OCI-LY7 (cell line): ENCODE results near the gene SERAC1. TPM values are rescaled to one million over a fixed set of nuclear protein-coding genes. Genes with fewer than 3 reads are reported as not detected.

ENCODE experiments used
- BruUV-seq: library from RNA; stranded (reverse); fragments of 400-500 nt; replicated peaks from 2 replicates; lab custom pipeline; 2021; lab: Mats Ljungman, UMichigan
- CTCF ChIA-PET: fragments of 300-600 bp; sonication (Branson Sonifier 250); formaldehyde crosslinking; loops from one replicate; lab custom pipeline; 2022; ENCODE audit warnings: antibody characterized with exemption; ENCODE audit not compliant: unreplicated experiment; lab: Charles Lee
- POLR2A ChIA-PET: fragments of 300-600 bp; sonication (Branson Sonifier 250); formaldehyde crosslinking; loops from one replicate; lab custom pipeline; 2022; ENCODE audit warnings: antibody characterized with exemption; lab: Charles Lee
- DNase-seq: peaks from one replicate; pipeline ENCODE4 v3.0.0-alpha.2; 2015; ENCODE audit warnings: low spot score
- H2AFZ ChIP-seq: fragments of 200-600 bp; sonication (generic), shearing (Covaris generic); 2 replicates; pipeline ENCODE4 v1.6.1; 2014; ENCODE audit warnings: mild to moderate bottlenecking, antibody characterized with exemption, low read length, moderate library complexity
- H3K27ac ChIP-seq: fragments of 200-600 bp; sonication (generic); 2 replicates; pipeline ENCODE4 v1.5.1; 2014; ENCODE audit warnings: mixed run types, low read depth, mild to moderate bottlenecking, moderate library complexity, low read length, inconsistent platforms; ENCODE audit not compliant: poor library complexity, severe bottlenecking
- H3K36me3 ChIP-seq: fragments of 200-600 bp; sonication (generic); 2 replicates; pipeline ENCODE4 v1.6.1; 2014; ENCODE audit warnings: mild to moderate bottlenecking, antibody characterized with exemption, low read length, moderate library complexity, mixed read lengths; ENCODE audit not compliant: insufficient read depth
- H3K4me1 ChIP-seq: fragments of 200-600 bp; sonication (generic); 2 replicates; pipeline ENCODE4 v1.5.1; 2014; ENCODE audit warnings: mild to moderate bottlenecking, low read length; ENCODE audit not compliant: insufficient read depth, poor library complexity, severe bottlenecking
- H3K4me2 ChIP-seq: fragments of 200-600 bp; sonication (generic); 2 replicates; pipeline ENCODE4 v1.6.1; 2014; ENCODE audit warnings: mild to moderate bottlenecking, low read length
- H3K4me3 ChIP-seq: fragments of 200-600 bp; sonication (generic); 2 replicates; pipeline ENCODE4 v1.5.1; 2014; ENCODE audit warnings: mild to moderate bottlenecking, low read depth, low read length; ENCODE audit not compliant: poor library complexity, severe bottlenecking
- H3K79me2 ChIP-seq: fragments of 200-600 bp; sonication (generic); 2 replicates; pipeline ENCODE4 v1.6.1; 2016; ENCODE audit warnings: low read depth, mild to moderate bottlenecking, low read length, moderate library complexity, mixed read lengths; ENCODE audit not compliant: insufficient read depth
- H3K9me2 ChIP-seq: fragments of 200-600 bp; sonication (generic); 2 replicates; pipeline ENCODE4 v1.6.1; 2016; ENCODE audit warnings: mild to moderate bottlenecking, low read length, mixed read lengths; ENCODE audit not compliant: insufficient read depth
- H3K9me3 ChIP-seq: fragments of 200-600 bp; sonication (generic); 2 replicates; pipeline ENCODE4 v1.6.1; 2014; ENCODE audit warnings: mild to moderate bottlenecking, mixed run types, low read length, mixed read lengths
- H4K20me1 ChIP-seq: fragments of 200-600 bp; sonication (generic); 2 replicates; pipeline ENCODE4 v1.6.1; 2014; ENCODE audit warnings: mild to moderate bottlenecking, antibody characterized with exemption, low read length, moderate library complexity, mixed read lengths; ENCODE audit not compliant: insufficient read depth
- EZH2phosphoT487 ChIP-seq: fragments of 200-600 bp; sonication (generic); IDR thresholded peaks from 2 replicates; pipeline ENCODE4 v1.6.1; 2018; ENCODE audit warnings: low read depth, borderline replicate concordance, mild to moderate bottlenecking, mixed run types, antibody characterized with exemption, low read length, moderate library complexity, mixed read lengths
- intact Hi-C: fragments of 100-400 bp; cut with micrococcal nuclease; formaldehyde crosslinking; loops from one replicate; pipeline ENCODE4 v1.10.0; 2022; ENCODE audit not compliant: unreplicated experiment
- total RNA-seq, 2 experiments: library from RNA; depleted of rRNA in 1 of 2; stranded (reverse); fragments of >200 nt in 1 of 2; shearing (Covaris generic) in 1 of 2; gene quantifications; 2 replicates each; pipeline ENCODE4 v1.2.3, GENCODE V29; 2014 to 2022
- TF ChIP-seq, protein P1 (sequence below): fragments of 200-600 bp; sonication (generic); conservative IDR thresholded peaks from 2 replicates; pipeline ENCODE4 v1.5.1; 2014; ENCODE audit warnings: mild to moderate bottlenecking, antibody characterized with exemption, low read length, moderate library complexity, mixed read lengths

Gene SERAC1
- total RNA-seq, 2 experiments from 2014 or later, result 3.0 to 6.9 TPM

DNA sequence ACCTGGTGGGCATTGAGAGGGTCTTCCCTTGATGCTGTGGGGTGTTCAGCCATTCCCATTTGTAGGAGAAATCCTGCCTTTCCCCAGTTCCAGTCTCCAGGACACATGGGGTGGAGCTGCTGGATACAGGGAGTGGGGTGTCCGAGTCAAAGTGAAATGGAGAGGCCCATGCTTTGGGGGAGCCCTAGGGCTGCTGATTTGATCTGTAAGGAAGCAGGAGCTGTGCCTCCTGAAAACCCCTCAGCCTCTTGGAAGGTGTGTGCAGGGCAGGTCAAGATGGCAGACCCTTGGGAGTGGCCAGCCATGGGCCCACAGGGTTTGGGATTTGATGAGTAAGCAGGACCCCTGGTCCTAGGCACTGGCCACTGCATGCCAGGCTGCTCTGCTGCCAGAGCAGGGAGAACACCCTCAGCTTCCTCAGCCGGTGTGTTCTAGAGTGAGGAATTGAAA is 82.0 kb downstream of the SERAC1 start:
- Histone ChIP-seq H3K36me3 (no peaks in the 10 kb centered on the region), H3K9me3 (no peaks in the 10 kb centered on the region), H3K27ac (no peak overlapping the region), H2AFZ (no peak overlapping the region), H4K20me1 (no peaks in the 10 kb centered on the region), H3K9me2 (no peaks in the 10 kb centered on the region), H3K4me2 (no peak overlapping the region), H3K79me2 (no peaks in the 10 kb centered on the region), H3K4me1 (no peaks in the 10 kb centered on the region), H3K4me3 (no peak overlapping the region)
- TF ChIP-seq, protein P1, sequence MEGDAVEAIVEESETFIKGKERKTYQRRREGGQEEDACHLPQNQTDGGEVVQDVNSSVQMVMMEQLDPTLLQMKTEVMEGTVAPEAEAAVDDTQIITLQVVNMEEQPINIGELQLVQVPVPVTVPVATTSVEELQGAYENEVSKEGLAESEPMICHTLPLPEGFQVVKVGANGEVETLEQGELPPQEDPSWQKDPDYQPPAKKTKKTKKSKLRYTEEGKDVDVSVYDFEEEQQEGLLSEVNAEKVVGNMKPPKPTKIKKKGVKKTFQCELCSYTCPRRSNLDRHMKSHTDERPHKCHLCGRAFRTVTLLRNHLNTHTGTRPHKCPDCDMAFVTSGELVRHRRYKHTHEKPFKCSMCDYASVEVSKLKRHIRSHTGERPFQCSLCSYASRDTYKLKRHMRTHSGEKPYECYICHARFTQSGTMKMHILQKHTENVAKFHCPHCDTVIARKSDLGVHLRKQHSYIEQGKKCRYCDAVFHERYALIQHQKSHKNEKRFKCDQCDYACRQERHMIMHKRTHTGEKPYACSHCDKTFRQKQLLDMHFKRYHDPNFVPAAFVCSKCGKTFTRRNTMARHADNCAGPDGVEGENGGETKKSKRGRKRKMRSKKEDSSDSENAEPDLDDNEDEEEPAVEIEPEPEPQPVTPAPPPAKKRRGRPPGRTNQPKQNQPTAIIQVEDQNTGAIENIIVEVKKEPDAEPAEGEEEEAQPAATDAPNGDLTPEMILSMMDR, result no peak
- TF ChIP-seq EZH2phosphoT487, result no peak
- CTCF ChIA-PET, result no interaction called here
- DNase-seq, result no peak
- intact Hi-C loops, result no loop called here
- POLR2A ChIA-PET, result interaction anchor here (1.4 kb wide), 1 partner anchor 12 kb away, joined by 5 read pairs; no protein-coding TSS in a partner anchor
- no TSS peak for BruUV-seq

DNA sequence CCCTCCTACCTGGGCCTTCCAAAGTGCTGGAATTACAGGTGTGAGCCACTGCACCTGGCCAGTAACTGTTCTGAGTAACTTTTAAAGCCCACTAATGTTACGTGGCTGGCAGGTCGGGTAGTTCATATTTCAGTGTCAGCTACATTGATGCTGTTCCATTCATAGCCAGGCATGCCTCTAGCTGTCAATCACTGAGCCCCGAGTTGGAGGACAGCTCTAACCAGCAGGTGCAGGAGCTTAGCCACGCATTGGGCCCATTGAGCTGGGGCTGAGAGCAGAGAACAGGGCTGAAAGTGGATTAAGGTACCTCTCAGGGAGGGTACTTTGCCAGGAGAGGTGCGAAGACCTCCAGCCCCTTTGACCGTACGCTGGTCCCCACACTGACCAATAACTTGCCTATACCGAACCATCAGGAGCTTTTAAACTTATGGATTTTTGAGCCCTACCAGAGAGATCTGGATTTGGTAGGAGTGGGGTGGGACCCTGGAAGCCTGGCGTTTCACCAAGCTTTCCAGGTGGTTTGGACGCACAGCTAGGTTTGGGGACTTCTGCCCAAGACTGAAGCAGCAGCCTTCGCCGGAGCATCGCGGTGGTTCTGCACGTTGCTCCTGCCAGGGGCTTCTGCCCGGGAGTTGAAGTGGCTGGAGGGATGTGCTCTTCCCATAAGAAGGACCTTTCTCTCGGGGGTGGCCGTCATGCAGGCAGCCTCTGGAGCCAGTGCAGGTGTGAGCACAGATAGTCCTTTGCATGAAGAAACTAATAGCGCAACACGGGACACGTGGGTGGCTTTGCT is 82.6 kb downstream of the SERAC1 start:
- H4K20me1 ChIP-seq, result no peaks in the 10 kb centered on the region
- no peaks in the 10 kb centered on the region for H3K4me1 ChIP-seq
- no peaks in the 10 kb centered on the region for H3K36me3 ChIP-seq
- no peak overlapping the region for H3K4me3 ChIP-seq
- no TSS peak for BruUV-seq
- no peak overlapping the region for H2AFZ ChIP-seq
- ChIA-PET CTCF (interaction anchor here (0.6 kb wide), 1 partner anchor 24 kb away, joined by 3 read pairs; no protein-coding TSS in a partner anchor), POLR2A (interaction anchor here (1.4 kb wide), 1 partner anchor 11 kb away, joined by 5 read pairs; no protein-coding TSS in a partner anchor)
- no peak for TF ChIP-seq EZH2phosphoT487
- TF ChIP-seq, protein P1, result no peak
- H3K4me2 ChIP-seq, result no peak overlapping the region
- H3K27ac ChIP-seq, result no peak overlapping the region
- H3K9me2 ChIP-seq, result no peaks in the 10 kb centered on the region
- no peaks in the 10 kb centered on the region for H3K79me2 ChIP-seq
- intact Hi-C loops, result no loop called here
- no peak for DNase-seq
- H3K9me3 ChIP-seq, result no peaks in the 10 kb centered on the region
